Measurements from ENCODE around the gene TMEM30A.

Gene TMEM30A

DNA sequence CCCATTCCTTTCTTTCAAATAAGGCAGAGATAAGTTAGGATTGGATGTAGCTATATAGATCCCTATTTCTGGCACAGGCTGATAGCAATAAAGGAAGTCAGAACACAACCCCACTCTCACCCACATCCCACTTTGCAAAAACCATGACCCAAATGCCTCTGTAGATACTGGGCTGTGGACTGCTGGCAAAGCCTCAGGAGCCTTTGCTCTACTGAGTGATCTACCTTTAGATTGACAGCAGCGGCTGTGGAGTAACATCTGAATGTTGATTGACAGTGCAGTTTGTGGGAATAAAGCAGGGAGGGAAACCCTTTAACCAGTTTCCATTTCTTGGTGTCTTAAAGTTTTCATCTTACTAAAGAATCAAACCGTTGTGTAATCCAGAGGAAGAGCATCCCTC lies 6.7 kb upstream of the TMEM30A start:
- DNase-seq: no peak

DNA sequence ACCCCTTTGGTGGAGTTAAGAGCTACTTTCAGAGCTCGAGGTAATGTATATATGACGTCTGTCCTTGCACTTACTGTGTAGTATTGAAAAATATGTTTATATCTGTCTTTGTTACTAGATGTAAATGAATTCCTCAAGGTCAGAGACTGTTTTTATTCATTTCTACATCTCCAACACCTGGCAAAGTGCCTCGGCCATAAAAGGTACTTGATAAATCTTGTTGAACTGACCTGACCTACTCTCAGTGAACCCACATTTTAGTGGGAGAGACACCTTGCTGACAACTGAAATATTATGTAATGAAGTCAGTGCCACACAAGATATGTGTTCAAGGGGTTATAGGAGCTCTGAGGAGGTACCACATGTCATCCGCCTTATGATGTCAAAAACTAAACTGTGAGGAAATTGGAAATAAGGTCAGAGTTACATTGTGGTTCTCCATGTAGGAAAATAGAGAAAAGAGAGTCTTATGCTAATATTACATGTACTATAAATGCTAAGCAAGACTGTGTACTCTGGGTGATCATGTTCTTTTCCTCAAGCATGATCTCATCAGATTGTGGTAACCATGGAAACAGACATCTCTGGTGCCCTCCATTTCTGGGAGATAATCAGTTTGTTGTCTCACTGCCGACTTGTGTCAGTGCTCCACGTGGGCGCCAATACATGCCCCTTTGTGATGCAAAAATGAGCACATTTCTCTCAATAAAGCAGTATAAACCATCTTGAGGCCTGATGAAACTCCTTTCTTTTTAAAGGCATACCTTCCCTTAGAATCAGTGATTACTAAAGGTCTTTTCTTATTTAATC lies 5.7 kb upstream of the TMEM30A start:
- DNase-seq: no peak

DNA sequence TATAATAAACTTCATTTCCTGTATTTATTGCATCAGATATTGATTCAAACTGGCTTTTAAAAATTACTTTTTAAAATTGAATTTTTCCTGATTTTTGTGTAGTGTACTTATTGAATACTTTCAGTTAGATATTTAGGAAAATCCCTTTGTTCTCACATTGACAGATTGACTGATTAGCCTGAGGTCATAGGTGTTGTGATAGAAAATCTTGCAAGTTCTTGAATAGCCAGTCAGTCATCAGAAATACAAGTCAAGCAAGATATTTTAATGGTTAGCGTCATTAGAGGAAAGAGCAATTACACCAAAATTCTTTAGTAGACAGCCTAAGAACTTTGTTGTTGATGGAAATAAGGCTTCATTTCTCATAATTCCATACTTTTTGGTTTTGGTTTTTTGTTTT lies 3.4 kb upstream of the TMEM30A start:
- DNase-seq: no peak

DNA sequence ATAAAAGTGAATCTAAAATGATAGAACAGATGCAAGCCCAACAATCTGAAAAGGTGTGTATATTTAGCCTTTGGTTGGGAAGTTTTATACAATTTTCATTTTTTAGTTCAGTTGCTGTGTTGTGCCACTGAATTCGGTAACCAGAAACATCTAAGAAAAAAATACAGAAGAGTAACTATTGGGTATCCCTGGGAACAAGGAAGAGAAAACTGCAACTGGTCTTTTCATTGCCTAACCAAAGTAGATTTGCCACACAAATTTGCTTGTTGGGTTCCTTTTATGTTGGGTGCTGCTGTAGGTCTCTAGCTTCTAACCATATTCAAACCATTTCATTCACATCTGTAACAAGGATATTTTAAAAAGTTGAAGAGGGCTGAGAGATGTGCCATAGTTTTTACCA lies 2.8 kb upstream of the TMEM30A start:
- DNase-seq: no peak

DNA sequence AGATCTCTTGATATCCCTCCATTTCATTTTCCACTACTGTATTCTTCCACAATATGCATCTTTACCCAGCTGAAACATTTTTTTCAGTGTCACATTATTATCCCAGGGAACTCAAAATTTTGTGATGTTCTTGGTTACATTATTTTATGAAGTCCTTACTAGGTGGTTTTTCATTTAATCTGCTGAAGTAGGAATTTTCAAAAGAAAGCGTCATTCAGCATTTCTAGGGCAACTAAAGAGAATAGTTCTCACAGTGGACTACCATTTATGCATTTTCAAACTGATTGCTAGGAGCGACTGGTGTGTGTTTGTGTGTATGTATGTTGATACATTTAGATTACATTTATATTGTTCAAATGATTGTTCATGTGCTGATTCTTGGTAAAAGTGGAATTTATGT lies 2.4 kb upstream of the TMEM30A start:
- no peak for DNase-seq

DNA sequence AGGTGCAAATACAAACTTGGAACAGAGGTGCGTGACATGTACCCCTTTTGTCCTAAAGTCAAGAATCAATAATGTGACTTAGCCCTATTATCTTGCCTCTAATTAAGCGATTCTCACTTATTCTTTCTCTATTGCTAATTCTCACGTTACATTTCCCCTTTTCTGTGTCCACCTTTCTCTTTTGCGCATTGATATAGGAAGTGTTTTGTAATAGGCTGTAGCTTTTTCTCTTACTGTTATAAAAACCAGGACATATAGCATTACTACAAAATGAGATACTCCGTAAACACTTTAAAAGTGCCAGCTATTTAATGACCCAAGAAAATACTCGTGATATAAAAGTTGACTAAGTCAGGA lies 669 bp upstream of the TMEM30A start:
- no peak for DNase-seq

DNA sequence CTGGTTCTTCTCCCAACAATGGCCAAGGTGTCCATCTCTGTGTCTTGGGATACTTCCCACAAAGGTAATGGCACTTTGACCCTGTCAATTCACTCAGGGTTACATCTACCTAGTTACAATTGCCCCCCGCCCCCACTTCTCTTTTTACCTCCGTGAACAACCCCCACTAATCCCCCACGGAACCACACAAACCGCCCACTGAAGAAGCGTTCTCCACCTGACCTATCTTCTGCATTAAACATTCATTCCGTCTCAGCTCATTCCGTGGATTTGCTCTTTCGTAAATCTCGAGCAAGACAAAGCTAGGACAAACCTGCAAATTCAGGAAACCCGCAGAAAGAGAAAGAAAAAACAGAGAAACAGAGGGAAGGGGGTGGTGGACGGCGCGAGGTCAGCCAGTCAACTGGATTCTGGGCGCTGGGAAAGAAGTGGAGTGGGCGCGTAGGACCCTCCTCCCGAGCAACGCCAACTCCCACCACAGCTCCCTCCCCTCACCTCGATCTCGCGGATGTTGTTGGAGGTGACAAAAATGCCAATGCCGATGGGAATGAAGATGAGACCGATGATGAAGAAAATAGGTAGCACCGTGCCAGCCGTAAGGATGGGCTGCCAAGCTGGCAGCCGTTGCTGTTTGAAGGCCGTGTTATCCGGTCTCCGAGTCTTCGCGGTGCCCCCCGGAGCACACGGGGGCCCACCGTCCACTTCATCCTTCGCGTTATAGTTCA lies 523 bp downstream of the TMEM30A start:
- DNase-seq: peak; percentile 33

DNA sequence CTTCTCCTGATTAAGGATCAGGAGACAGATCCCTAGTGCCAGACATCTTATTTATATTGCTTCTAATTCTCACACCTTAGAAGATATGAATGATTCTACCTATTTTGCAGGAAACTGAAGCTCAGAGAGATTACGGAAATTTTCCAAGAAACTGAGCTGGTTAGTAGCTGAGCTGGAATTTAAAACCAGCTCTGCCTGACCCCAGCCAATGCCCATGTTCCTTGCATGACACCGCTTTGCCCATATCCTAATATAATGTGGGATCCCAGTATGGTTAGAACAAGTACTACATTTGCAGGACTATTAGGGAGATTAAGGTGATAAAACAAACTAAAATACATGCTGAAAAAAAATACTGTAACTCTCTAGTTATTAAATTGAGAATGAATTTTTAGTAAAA lies 1.9 kb downstream of the TMEM30A start:
- no peak for DNase-seq

DNA sequence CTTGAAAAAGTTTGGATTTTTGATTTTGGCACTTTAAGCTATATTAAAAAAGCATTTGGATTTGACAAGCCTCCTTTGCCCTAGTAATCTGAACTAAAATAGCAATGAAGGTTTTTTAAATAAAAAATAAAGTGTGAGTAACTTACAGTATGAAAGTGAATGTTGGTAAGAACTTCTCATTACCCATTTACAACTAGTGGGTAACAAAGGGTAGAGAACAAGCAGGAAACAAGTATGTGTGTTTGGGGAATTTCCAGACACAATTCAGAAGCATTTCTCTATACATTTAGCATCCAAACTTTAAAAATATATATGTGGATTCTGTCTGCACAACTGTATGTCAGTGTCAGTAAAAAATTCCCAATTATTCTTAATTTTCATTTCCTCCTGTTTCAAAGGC lies 2.9 kb downstream of the TMEM30A start:
- DNase-seq: no peak

DNA sequence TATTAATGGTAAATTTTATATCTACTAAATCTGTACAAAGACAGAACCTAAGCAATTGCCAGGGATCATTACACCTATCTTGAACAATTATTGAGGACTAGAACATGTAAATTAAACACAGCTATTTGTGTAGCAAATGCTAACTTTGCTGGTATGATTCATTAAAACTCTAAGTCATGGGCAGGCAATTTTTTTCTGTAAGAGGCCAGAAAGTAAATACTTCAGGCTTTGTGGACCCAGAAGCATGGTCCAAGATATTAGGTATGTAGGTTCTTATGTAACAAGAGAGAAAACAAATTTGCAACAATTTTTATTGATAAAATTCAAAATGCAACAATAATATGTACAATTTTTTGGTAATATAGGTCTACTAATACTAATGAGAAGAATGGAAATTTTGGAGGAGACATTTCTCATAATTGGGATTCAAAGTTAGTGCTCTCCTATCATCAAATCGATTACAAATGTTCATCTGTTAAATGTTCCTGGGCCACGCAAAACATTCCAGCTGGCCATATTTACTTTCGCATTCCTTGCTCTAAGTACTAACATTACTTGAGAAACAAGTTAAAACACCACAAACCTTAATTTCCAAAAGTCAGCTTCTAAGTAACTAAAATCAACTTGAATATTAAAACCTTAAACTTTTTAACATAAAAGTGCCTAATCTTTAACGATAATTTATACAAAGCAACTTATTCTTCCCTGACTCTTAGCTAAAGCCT lies 4.3 kb downstream of the TMEM30A start:
- no peak for DNase-seq

DNA sequence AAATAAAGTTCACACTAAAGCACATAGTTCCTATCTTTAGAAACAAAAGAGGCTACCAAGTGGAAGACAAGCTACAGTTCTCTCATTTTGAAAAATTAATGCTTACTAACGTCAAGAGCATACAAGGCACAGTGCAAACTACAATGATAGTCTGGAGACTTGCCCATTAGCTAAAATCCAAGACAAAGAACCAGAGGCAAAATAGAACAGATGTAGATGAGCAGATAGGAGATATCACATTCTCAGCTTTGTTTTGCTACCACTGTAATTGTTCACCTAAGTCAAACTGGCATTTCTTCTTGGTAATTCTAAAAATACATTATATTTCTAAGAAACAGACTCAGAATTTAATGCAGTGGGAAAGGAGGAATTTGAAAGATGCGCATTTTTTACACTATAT lies 5.2 kb downstream of the TMEM30A start:
- no peak for DNase-seq

DNA sequence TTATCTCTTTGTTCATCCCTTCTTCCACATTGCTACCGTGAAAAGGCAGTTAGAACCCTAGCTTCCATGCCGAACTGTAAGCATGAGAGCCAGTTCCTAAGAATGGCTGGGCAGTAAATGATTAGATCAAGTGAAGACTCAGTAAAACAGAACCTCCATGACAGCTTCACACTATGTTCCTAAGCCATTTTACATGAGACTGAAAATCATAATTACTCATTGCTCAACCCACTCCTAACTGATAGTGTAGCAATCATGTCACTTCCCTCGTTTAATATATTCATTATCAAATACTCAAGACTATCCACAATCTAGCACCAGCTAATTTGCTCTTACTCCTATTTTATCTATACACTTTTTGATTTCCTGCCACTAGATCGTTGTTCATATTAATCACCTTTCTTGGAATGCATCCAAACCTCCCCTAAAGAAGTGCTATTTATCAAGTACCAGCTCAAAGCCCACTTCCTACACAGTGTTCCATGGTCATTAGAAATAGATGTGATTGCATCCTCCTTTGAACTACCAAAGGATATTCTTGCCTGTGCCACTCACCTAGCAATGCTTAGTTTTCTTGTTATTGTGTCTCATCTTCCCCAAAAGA lies 6.0 kb downstream of the TMEM30A start:
- no peak for DNase-seq

DNA sequence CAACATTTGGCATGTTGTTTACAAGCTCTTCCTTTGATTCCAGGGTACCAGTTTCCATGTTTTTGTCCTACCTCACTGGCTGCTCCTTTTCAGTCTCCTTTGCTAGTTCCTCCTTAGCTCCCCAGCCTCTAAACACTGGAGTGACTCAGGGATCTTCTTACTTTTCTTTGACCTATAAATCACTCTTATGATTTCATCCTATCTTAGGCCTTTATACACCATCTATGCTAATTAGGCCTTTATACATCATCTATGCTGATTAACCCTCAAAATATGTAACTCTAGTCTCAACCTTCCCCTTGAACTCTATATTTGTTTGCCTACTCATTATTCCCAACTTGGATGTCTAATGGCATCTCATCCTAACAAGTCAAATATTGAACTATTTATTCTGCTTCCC lies 9.5 kb downstream of the TMEM30A start:
- no peak for DNase-seq

DNA sequence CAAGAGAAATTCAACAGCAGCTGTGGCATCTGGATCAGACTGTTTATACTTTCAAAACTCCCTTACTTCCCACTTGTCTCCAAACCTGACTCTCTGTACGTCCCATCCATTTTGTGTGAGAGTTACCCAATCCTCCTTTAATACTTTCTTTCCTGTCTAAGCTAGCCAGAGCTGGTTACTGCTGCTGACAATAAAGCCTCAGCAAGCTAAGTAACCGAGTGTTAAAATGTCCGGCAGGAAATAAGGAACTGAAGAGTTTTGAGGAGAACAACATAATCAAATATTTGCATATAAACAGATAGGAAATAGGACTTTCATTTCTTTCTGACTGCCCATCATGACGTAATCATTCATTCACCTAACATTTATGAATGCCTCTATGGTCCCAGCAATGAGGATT lies 11.6 kb downstream of the TMEM30A start:
- DNase-seq: no peak

DNA sequence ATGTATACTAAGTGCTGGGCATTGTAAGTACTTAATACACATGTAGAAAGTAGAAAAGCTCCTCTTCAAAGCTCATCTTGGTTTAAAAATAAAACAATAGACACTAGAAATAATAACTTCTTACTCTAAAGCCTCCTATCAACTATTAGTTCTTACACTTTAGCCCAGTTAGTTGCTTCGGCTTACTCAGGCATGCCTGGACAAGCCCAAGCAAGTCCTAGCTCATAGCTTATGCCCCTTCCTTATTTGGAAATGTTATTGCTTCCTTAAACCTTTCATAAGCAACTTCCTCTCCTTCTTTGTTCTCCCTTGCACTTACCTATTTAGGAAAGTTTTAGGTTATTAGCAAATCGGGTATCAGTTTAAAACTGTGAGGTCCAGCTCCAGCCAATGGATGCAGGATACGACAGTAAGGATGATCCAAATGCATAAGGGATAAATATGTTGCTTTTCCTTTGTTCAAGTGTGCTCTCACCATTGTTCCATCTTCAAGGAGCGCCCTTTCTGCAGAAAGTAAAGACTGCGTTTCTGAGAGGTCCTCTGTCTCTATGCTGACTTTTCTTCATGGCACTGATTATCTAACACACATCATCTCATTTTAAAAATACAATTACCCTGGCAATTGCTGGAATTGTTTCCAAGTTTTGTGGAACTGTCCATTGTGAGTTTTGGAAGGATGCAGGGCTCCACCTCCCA lies 12.3 kb downstream of the TMEM30A start:
- no peak for DNase-seq

DNA sequence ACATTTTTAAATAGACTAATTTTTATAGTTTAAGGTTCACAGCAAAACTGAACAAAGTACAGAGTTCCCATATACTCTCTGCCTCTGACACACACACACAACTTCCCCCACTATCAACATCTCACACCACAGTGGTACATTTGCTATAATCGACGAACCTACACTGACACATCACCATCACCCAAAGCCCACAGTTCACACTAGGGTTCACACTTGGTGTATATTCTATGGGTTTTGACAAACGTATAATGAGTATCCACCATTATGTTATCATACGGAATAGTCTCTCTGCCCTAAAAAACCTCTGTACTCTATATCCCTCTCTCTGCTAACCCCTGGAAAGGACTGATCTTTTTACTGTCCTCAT lies 15.6 kb downstream of the TMEM30A start:
- DNase-seq: no peak

DNA sequence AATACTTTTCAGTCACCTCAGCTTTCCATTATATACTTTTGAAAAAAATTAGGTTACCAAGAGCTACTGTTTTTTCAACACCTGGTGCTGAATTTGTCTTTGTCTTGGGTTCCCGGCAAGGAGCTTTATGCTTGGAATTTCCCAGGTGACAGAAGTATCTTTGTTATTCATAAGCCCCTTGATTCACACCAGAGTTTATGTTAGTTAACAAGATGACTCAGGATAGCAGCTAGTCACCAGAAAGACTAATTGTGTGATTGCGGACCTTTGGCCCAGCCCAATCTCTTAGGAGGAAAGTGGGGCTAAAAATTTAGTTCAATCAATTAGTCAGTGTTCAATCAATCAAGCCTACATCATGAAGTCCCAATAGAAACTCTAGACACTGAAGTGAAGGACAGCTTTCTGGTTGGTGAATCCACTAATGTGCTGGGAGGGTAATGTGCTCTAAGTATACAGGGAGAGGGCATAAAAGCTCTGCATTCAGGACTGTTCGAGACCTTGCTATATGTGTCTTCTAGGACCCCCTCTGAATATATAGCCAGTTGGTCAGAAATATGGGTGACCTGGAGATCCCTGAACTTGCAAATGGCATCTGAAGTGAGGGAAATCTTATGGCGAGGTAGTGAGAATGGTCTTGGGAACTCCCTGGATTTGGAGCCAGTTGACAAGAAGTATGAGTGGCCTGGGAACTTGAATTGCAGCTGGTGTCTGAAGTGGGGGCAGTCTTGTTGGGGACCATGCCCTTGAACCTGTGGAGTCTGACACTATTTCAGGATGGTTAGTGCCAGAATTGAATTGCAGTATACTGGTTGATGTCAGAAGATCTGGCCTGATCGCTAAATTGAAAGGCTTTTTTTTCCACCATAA lies 16.2 kb downstream of the TMEM30A start:
- DNase-seq: no peak

DNA sequence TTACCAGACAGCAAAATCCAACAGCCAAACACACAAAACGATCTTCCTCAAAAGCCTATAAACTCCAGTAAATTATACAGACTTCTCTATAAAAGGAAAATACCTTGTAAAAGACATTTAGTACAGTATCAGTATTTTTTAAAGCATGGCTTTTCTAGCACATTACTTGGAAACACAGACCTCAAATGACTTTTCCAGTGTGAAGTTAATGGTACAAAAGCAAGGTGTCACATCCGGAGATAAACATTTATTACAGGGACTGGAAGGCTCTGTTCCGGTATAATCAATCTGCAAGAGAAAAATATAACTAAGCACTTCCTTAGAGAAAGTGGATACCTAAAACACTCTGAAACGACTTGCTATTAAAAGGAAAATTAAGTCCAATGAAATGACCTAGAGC lies 17.1 kb downstream of the TMEM30A start:
- DNase-seq: no peak

DNA sequence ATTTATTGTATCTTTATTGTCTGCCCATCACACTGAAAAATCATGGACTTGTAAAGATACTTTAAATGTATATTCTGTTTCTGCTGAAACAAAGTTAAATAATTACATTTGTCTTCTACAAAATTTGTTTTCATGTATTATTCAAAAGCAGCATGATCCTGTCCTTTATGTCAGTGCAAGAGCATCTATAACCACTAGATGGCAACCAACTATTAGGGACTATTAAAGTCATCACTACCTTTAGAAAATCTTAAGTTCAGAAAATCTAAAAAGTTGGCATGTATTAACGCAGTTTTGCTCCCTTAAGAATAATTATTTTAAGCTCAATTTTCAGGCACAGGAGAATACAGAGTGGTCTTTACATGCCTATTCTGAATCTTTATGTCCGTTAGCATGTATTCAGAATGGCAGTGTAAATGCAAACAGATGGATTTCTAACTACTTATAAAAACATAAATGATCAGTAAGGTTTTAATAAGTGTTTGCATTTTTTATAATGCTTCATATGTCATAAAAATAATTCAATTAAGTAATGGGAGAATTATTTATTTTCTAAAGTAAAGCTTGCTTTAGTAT lies 17.8 kb downstream of the TMEM30A start:
- no peak for DNase-seq

DNA sequence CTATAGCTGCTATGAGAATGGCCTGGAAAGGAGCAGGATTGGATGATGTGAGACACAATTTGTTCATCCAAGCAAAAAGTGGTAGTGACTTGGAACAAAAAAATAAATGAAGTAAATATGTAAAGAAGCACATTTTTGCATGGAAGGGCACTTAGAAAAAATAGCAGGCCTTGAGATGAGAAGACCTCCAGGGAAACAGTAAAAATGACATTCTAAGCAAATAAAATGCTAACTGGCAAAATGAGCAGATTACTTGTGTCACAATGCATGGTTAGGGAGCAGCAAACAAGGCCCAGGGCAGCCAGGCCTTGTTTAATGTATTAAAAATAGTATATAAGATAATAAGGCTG lies 21.2 kb downstream of the TMEM30A start:
- DNase-seq: no peak

DNA sequence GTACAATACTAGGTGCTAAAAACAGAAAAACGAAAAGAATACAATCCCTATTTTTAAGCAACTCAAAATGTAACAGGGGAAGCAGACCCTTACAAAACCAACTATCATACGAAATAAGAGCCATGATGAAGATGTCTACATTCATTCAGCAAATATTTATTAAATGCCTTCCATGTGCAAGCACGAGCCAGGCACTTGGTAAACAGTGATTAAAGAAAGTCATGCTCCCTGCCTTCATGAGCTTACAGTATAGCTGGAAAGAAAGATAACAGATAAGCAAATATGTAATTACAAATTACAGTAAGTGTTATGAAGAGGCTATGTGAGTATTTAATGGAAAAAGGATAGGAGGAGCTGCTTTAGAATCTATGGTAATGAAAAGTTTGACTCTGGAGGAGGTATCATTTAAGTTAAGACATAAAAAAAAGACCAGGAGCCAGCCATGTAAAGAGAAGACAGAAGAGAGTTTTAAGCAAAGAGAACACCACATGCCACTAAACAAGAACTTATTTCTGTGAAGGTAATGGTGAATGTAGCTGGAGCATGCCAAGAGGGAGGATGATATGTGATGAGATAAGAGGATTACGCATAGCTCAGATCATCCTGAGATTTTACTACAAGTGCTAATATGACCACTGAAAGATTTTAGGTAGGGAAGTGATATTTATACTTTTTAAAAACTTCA lies 21.7 kb downstream of the TMEM30A start:
- no peak for DNase-seq
